HL-60 (cell line): ENCODE results near the gene DECR2.

ENCODE experiments used
- DNase-seq, 2 experiments: peaks; one replicate each; pipeline ENCODE4 v3.0.0-alpha.2; 2010 to 2020; ENCODE audit warnings: low read depth in 1 of 2, low spot score in 1 of 2
- H3K27ac ChIP-seq: fragments of 250-450 bp; sonication (Bioruptor Pico); replicated peaks from 2 replicates; pipeline ENCODE4 v1.5.1; 2020; ENCODE audit warnings: mild to moderate bottlenecking, moderate library complexity
- H3K27me3 ChIP-seq: fragments of 250-450 bp; sonication (Bioruptor Pico); 2 replicates; pipeline ENCODE4 v1.5.1; 2021; ENCODE audit warnings: mild to moderate bottlenecking, moderate library complexity; ENCODE audit not compliant: insufficient read depth, poor library complexity, severe bottlenecking
- H3K4me3 ChIP-seq: replicated peaks from 2 replicates; pipeline ENCODE4 v1.5.1; 2011; ENCODE audit warnings: mild to moderate bottlenecking, control low read depth, low read length; ENCODE audit not compliant: insufficient read depth
- GABPA ChIP-seq: IDR thresholded peaks from 2 replicates; pipeline ENCODE4 v1.6.1; 2012; ENCODE audit warnings: low read depth
- POLR2AphosphoS5 ChIP-seq: IDR thresholded peaks from 2 replicates; pipeline ENCODE4 v1.6.1; 2012; ENCODE audit warnings: low read depth
- SPI1 ChIP-seq: IDR thresholded peaks from 2 replicates; pipeline ENCODE4 v1.6.1; 2012; ENCODE audit warnings: low read depth, mild to moderate bottlenecking, borderline replicate concordance
- TF ChIP-seq, protein P1 (sequence below): IDR thresholded peaks from one replicate; pipeline ENCODE4 v1.5.1; 2011; ENCODE audit warnings: low read length, control low read depth, inconsistent platforms; ENCODE audit not compliant: insufficient read depth
- TF ChIP-seq, protein P2 (sequence below): IDR thresholded peaks from 2 replicates; pipeline ENCODE4 v1.6.1; 2012; ENCODE audit warnings: low read depth; ENCODE audit not compliant: insufficient replicate concordance

The DECR2 gene

DNA sequence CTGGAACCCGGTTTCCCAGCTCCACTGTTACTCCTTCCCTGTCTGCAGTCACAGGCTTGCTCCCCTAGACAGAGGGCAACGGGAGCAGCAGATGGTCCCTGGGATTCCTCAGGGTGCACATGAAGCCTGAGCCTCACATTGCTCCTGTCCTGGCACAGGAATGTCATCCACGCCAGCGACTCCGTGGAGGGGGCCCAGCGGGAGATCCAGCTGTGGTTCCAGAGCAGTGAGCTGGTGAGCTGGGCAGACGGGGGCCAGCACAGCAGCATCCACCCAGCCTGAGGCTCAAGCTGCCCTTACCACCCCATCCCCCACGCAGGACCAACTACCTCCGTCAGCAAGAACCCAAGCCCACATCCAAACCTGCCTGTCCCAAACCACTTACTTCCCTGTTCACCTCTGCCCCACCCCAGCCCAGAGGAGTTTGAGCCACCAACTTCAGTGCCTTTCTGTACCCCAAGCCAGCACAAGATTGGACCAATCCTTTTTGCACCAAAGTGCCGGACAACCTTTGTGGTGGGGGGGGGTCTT lies 1.6 kb upstream of the DECR2 start:
- peak in 1 of 2 experiments; percentile 69 for DNase-seq
- H3K4me3 ChIP-seq = peak overlapping the region; percentile 82
- H3K27ac ChIP-seq = peak overlapping the region; percentile 98
- no peaks in the 10 kb centered on the region for H3K27me3 ChIP-seq
- TF ChIP-seq, protein P1, sequence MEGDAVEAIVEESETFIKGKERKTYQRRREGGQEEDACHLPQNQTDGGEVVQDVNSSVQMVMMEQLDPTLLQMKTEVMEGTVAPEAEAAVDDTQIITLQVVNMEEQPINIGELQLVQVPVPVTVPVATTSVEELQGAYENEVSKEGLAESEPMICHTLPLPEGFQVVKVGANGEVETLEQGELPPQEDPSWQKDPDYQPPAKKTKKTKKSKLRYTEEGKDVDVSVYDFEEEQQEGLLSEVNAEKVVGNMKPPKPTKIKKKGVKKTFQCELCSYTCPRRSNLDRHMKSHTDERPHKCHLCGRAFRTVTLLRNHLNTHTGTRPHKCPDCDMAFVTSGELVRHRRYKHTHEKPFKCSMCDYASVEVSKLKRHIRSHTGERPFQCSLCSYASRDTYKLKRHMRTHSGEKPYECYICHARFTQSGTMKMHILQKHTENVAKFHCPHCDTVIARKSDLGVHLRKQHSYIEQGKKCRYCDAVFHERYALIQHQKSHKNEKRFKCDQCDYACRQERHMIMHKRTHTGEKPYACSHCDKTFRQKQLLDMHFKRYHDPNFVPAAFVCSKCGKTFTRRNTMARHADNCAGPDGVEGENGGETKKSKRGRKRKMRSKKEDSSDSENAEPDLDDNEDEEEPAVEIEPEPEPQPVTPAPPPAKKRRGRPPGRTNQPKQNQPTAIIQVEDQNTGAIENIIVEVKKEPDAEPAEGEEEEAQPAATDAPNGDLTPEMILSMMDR = no peak
- TF ChIP-seq SPI1 = no peak
- TF ChIP-seq POLR2AphosphoS5 = 0 out of 2 replicates have a peak, but pooled peaks have one; percentile 16
- no peak for TF ChIP-seq GABPA

DNA sequence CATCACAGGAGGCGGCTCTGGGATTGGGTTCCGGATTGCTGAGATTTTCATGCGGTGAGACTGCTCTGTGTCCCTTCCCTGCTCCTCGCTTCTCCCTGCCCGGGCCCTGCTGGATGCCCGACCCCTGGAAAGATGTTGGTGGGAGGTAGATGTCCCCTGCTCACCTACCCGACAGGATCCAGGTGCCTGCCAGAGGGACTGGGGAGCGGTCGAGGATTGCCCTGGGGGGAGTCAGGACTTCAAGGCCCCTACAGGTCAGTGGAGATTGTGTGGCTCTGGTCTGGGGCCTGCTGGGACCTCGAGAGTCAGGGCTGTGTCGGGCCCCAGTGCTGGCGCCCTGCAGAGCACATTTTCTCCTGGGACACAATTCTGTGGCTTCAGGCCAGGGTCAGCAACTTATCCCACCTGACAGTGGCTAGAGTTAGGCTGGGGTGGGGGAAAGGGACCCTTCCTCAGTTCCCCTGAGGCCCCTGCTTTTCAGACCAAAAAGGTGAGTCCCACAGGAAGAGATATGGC lies 3.3 kb downstream of the DECR2 start:
- no peak for DNase-seq
- H3K27me3 ChIP-seq = no peaks in the 10 kb centered on the region
- TF ChIP-seq, protein P2, sequence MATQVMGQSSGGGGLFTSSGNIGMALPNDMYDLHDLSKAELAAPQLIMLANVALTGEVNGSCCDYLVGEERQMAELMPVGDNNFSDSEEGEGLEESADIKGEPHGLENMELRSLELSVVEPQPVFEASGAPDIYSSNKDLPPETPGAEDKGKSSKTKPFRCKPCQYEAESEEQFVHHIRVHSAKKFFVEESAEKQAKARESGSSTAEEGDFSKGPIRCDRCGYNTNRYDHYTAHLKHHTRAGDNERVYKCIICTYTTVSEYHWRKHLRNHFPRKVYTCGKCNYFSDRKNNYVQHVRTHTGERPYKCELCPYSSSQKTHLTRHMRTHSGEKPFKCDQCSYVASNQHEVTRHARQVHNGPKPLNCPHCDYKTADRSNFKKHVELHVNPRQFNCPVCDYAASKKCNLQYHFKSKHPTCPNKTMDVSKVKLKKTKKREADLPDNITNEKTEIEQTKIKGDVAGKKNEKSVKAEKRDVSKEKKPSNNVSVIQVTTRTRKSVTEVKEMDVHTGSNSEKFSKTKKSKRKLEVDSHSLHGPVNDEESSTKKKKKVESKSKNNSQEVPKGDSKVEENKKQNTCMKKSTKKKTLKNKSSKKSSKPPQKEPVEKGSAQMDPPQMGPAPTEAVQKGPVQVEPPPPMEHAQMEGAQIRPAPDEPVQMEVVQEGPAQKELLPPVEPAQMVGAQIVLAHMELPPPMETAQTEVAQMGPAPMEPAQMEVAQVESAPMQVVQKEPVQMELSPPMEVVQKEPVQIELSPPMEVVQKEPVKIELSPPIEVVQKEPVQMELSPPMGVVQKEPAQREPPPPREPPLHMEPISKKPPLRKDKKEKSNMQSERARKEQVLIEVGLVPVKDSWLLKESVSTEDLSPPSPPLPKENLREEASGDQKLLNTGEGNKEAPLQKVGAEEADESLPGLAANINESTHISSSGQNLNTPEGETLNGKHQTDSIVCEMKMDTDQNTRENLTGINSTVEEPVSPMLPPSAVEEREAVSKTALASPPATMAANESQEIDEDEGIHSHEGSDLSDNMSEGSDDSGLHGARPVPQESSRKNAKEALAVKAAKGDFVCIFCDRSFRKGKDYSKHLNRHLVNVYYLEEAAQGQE = no peak
- TF ChIP-seq, protein P1 = no peak
- TF ChIP-seq SPI1 (no peak), POLR2AphosphoS5 (no peak), GABPA (no peak)
- H3K27ac ChIP-seq = no peak overlapping the region
- no peak overlapping the region for H3K4me3 ChIP-seq

DNA sequence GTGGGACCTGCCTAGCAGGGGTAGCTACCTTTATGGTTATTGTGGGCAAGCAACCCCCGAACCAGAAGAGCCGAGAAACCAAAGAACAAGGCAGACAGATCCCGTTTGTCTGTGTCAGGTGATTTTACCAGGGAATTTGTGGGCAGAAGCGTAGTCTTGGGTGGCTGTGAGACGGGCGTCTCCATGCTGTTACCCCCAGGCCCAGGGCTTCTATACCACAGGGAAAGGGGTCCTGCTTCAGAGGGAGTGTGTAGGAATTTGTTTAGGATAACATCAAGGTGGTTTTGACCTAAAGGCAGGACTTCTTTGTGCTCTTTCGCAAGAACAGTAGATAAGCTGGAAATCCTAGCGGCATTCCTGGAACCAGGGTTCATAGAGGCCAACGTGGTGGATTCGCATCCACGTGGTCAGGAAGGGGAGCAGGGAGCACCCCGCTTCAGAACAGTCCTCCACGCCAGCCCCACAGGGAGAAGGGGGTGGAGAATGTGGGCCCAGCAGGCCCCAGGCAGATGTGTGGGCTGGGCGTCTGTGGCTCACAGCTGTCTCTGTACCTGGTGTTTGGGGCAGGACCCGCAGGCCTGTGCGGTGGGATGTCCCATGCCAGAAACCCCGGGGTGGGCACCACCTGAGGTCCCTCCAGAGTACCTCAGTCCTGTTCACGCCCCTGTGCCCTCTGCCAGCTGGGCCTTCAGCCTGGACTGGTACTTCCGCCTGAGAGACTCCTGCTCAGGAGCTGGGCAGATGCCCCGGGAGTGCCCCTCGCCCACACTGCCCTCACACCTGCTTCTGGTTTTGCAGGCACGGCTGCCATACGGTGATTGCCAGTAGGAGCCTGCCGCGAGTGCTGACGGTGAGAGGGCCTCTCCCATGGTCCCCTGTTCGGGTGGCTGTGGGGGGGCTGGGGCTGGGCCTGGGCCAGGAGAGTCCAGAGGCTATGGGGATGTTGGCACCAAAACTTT lies 4.1 kb downstream of the DECR2 start:
- Histone ChIP-seq H3K27ac (no peak overlapping the region), H3K27me3 (no peaks in the 10 kb centered on the region)
- DNase-seq = no peak

More for the DNA sequence above, 4.1 kb downstream of the DECR2 start:
- H3K4me3 ChIP-seq = no peak overlapping the region
- TF ChIP-seq GABPA = no peak
- TF ChIP-seq, protein P2 = no peak
- no peak for TF ChIP-seq POLR2AphosphoS5
- TF ChIP-seq, protein P1 = no peak
- no peak for TF ChIP-seq SPI1
